ENCODE data around the gene GPC4.

GPC4 gene

GRCh38 chrX:133346026-133346425, 69.3 kb downstream of the GPC4 start:
- no peak for TF ChIP-seq ZFX (IDR thresholded peaks at IDR 0.05)
- TF ChIP-seq, protein P1, sequence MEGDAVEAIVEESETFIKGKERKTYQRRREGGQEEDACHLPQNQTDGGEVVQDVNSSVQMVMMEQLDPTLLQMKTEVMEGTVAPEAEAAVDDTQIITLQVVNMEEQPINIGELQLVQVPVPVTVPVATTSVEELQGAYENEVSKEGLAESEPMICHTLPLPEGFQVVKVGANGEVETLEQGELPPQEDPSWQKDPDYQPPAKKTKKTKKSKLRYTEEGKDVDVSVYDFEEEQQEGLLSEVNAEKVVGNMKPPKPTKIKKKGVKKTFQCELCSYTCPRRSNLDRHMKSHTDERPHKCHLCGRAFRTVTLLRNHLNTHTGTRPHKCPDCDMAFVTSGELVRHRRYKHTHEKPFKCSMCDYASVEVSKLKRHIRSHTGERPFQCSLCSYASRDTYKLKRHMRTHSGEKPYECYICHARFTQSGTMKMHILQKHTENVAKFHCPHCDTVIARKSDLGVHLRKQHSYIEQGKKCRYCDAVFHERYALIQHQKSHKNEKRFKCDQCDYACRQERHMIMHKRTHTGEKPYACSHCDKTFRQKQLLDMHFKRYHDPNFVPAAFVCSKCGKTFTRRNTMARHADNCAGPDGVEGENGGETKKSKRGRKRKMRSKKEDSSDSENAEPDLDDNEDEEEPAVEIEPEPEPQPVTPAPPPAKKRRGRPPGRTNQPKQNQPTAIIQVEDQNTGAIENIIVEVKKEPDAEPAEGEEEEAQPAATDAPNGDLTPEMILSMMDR (conservative IDR thresholded peaks at IDR 0.05), result no peak
- no peak overlapping the region for H3K27ac ChIP-seq

- no peak overlapping the region for H3K27ac ChIP-seq
- TF ChIP-seq ZFX (IDR thresholded peaks at IDR 0.05), result no peak
- TF ChIP-seq, protein P1 (conservative IDR thresholded peaks at IDR 0.05), result no peak
Observed at GRCh38 chrX:133339566-133339965, 75.7 kb downstream of the GPC4 start.

- no peak overlapping the region for H3K27ac ChIP-seq
- no peak for TF ChIP-seq ZFX (IDR thresholded peaks at IDR 0.05)
- TF ChIP-seq, protein P1 (conservative IDR thresholded peaks at IDR 0.05), result no peak
Observed at GRCh38 chrX:133337250-133337649, 78.0 kb downstream of the GPC4 start.

DNA sequence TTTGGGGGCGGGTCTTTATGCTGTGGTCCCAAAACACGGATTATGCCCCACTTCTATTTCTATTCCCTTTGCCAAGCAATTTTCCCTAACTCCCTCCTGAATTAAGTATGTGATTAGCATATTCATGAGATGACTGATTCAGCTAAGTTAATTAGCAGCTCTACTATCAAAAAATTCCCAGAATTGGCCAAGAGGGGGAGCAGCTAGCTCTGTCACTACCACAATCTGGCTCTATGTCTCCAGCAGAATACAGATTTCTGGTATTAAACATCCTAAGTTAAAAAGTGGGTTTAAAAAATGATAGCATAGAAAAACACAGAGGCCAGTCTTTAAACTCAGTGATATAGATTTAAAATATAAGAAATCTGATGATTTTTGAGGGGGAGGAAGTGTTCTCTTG, 80.3 kb downstream of the GPC4 start:
- no peak overlapping the region for H3K27ac ChIP-seq
- TF ChIP-seq, protein P1 (conservative IDR thresholded peaks at IDR 0.05), result peak; percentile 68
- no peak for TF ChIP-seq ZFX (IDR thresholded peaks at IDR 0.05)

DNA sequence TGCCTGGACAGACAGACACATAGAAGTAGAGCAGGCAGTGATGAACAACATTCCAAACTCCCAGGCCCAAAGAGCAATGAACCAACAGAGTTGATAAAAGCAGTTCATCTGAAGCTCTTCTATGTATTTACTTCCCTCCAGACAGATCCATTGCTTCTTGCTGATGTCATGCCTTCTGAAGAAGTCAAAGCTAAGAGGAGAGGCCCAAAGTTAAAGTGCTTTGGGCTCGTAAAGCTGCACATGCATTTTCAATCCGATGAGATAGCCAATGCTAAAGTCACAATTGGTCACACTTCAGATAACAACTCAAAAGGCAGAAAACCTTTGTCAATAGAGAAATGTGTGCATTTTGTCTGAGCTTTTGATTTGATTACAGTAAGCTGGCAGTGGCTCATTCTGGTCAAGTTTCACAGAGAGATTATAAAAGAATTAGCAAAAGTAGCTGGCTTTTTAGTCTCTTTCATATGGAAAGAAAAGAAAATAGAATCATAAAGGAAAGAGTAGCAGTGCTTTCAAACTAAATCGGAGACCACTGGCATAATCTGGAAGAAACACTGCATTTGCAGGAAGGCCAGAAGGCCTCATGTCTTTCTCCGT, 82.0 kb downstream of the GPC4 start:
- no peak overlapping the region for H3K27ac ChIP-seq
- TF ChIP-seq, protein P1 (conservative IDR thresholded peaks at IDR 0.05), result no peak
- no peak for TF ChIP-seq ZFX (IDR thresholded peaks at IDR 0.05)

GRCh38 chrX:133332737-133333136, 82.6 kb downstream of the GPC4 start:
- H3K27ac ChIP-seq, result no peak overlapping the region
- TF ChIP-seq, protein P1 (conservative IDR thresholded peaks at IDR 0.05), result no peak
- TF ChIP-seq ZFX (IDR thresholded peaks at IDR 0.05), result no peak

- no peak overlapping the region for H3K27ac ChIP-seq
- TF ChIP-seq, protein P1 (conservative IDR thresholded peaks at IDR 0.05), result no peak
- no peak for TF ChIP-seq ZFX (IDR thresholded peaks at IDR 0.05)
Observed at GRCh38 chrX:133330956-133331355, 84.3 kb downstream of the GPC4 start.
